GM10266 (cell line): ENCODE data around the gene SAMHD1.

ENCODE experiments used
- DNase-seq: peaks from one replicate; pipeline ENCODE4 v3.0.0; 2012; ENCODE audit errors: extremely low spot score
- CTCF ChIP-seq: IDR thresholded peaks from 2 replicates; pipeline ENCODE4 v1.5.1; 2012; ENCODE audit warnings: mild to moderate bottlenecking, low read depth; ENCODE audit not compliant: control insufficient read depth, insufficient read depth; ENCODE audit errors: missing control alignments

SAMHD1 gene

GRCh38 chr20:36866681-36867495, 84.6 kb downstream of the SAMHD1 start:
- DNase-seq, result no peak
- TF ChIP-seq CTCF, result no peak

GRCh38 chr20:36866164-36866563, 85.3 kb downstream of the SAMHD1 start:
- DNase-seq, result no peak
- no peak for TF ChIP-seq CTCF

GRCh38 chr20:36865861-36866149, 85.7 kb downstream of the SAMHD1 start:
- DNase-seq, result no peak

GRCh38 chr20:36865076-36865860, 86.2 kb downstream of the SAMHD1 start:
- TF ChIP-seq CTCF, result no peak
- DNase-seq, result no peak

More at GRCh38 chr20:36865861-36866149, 85.7 kb downstream of the SAMHD1 start:
- no peak for TF ChIP-seq CTCF

- no peak for DNase-seq
- no peak for TF ChIP-seq CTCF
Observed at GRCh38 chr20:36862857-36863668, 88.4 kb downstream of the SAMHD1 start.

GRCh38 chr20:36861875-36862801, 89.4 kb downstream of the SAMHD1 start:
- TF ChIP-seq CTCF, result no peak
- DNase-seq, result no peak
